ENCODE measurements around the gene CYP4F22. TPM values are rescaled to one million over a fixed set of nuclear protein-coding genes. Genes with fewer than 3 reads are reported as not detected.
A peak's percentile ranks its signal among the peaks of the same experiment; 100 is the strongest.

Gene CYP4F22
- total RNA-seq, 1 experiment from 2014 or later = not detected

DNA sequence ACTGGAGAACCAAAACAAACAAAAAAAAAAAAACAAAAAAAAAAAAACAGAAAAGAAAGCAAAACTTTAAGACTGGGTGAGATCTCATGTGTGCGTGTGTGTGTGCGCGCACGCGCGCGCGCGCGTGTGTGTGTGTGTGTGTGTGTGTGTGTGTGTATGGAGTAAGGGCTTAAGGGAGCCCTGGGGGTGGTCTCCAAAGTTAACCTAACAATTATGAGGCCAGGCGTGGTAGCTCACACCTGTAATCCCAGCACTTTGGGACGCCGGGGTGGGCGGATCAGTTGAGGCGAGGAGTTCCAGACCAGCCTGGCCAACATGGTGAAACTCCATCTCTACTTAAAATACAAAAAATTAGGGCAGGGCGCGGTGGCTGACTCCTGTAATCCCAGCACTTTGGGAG lies 46.7 kb downstream of the CYP4F22 start:
- H3K4me3 Mint-ChIP-seq (ENCODE audit: unreplicated experiment) = peak overlapping the region; percentile 85
- DNase-seq = no peak
- Histone ChIP-seq H3K9me3 (no peaks in the 10 kb centered on the region), H3K4me3 (ENCODE audit: low read depth, low read length) (no peak overlapping the region), H3K36me3 (ENCODE audit: control insufficient read depth, insufficient read depth, low read length) (no peaks in the 10 kb centered on the region), H3K4me1 (no peaks in the 10 kb centered on the region; the same call in 1 of the 2 replicates), H3K27me3 (replicated peaks; ENCODE audit: control insufficient read depth, insufficient read depth, low read length) (no peaks in the 10 kb centered on the region)
- no peaks in the 10 kb centered on the region for H3K36me3 Mint-ChIP-seq (ENCODE audit: insufficient read depth, unreplicated experiment)
- no TSS peak for BruUV-seq (replicated peaks)
- TF ChIP-seq CTCF (IDR thresholded peaks at IDR 0.05; ENCODE audit: insufficient read depth in 1 of 2, low read depth in 1 of 2, low read length in 1 of 2, severe bottlenecking in 1 of 2, unreplicated experiment in 1 of 2) = no peak
- no peaks in the 10 kb centered on the region for H3K9me3 Mint-ChIP-seq (ENCODE audit: unreplicated experiment)
- H3K27me3 Mint-ChIP-seq (ENCODE audit: insufficient read depth, unreplicated experiment) = no peaks in the 10 kb centered on the region
- ChIA-PET CTCF (interaction anchor here (0.6 to 1.6 kb wide), 9 partner anchors 64 to 1862 kb away, joined by 3 to 16 read pairs (median 4); partner anchors contain the start of gene AKAP8L), POLR2A (no interaction called here)
- H3K27ac Mint-ChIP-seq (ENCODE audit: unreplicated experiment) = no peak overlapping the region
- peaks cover 14% of the 10 kb centered on the region for H3K4me1 Mint-ChIP-seq (ENCODE audit: low read depth, unreplicated experiment)
- intact Hi-C loops (cut with micrococcal nuclease; ENCODE audit: unreplicated experiment) = loop anchor here (1.0 to 5.0 kb wide), 4 partner anchors 76 to 293 kb away; partner anchors contain the start of genes AKAP8 and PGLYRP2

DNA sequence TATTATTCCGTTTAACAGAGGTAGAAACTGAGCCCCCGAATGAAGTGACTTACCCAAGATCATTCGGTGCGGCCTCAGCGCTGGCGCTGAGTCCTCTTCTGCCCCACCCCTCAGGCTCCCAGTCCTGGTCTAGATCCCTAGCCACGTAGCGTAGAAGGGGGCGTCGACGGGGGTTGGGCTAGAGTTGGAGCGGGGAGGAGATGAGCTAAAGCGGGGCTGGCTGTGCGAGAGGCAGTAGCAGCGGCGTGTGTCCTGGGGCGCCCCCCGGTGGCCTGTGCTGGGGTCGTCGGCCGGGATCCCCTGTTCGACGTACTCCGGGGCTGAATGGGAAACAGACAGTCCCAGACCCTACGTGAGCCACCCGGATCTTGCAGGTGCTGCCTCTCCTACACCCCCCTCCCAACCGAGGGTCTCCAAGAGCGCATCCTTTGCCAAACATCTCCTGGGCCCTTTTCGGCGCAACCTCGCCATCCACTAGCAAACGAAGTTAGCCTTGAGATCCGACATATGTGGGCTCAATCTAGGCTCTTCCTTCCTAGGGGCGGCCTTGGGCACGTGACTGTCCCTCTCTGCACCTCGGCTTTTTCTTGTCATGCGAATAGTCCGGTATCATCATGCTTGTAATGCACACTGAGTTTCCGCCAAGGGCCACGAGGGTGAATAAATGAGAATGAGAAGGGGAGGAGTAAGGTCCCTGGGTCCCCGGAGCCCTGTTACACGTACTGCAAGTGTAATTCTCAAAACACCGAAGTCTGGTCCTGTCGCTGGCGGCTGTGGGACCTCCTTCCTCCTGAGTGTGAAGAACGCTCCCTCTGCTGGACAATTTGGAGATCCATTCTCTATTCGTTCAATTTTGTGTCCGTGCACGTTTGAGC lies 47.7 kb downstream of the CYP4F22 start:
- Histone ChIP-seq H3K36me3 (ENCODE audit: control insufficient read depth, insufficient read depth, low read length) (no peaks in the 10 kb centered on the region), H3K4me3 (ENCODE audit: low read depth, low read length) (peak overlapping the region; percentile 39), H3K4me1 (no peaks in the 10 kb centered on the region; the same call in 1 of the 2 replicates), H3K27me3 (replicated peaks; ENCODE audit: control insufficient read depth, insufficient read depth, low read length) (no peaks in the 10 kb centered on the region), H3K9me3 (no peaks in the 10 kb centered on the region)
- Mint-ChIP-seq H3K4me3 (ENCODE audit: unreplicated experiment) (peak overlapping the region; percentile 85), H3K27me3 (ENCODE audit: insufficient read depth, unreplicated experiment) (no peaks in the 10 kb centered on the region), H3K9me3 (ENCODE audit: unreplicated experiment) (no peaks in the 10 kb centered on the region), H3K36me3 (ENCODE audit: insufficient read depth, unreplicated experiment) (no peaks in the 10 kb centered on the region), H3K4me1 (ENCODE audit: low read depth, unreplicated experiment) (peaks cover 14% of the 10 kb centered on the region), H3K27ac (ENCODE audit: unreplicated experiment) (peak overlapping the region; percentile 84)
- peak; percentile 68 to 79 for TF ChIP-seq CTCF (IDR thresholded peaks at IDR 0.05; ENCODE audit: insufficient read depth in 1 of 2, low read depth in 1 of 2, low read length in 1 of 2, severe bottlenecking in 1 of 2, unreplicated experiment in 1 of 2)
- DNase-seq = peak; percentile 96
- ChIA-PET POLR2A (interaction anchor here (0.5 to 1.2 kb wide), 2 partner anchors 137 to 176 kb away, joined by 3 to 12 read pairs; partner anchors contain the start of genes AKAP8 and AKAP8L), CTCF (interaction anchor here (0.5 to 1.6 kb wide), 20 partner anchors 10 to 1896 kb away, joined by 3 to 61 read pairs (median 4); partner anchors contain the start of genes AKAP8 and AKAP8L)
- no TSS peak for BruUV-seq (replicated peaks)
- intact Hi-C loops (cut with micrococcal nuclease; ENCODE audit: unreplicated experiment) = loop anchor here (1.0 to 5.0 kb wide), 6 partner anchors 77 to 464 kb away; partner anchors contain the start of genes AKAP8 and PGLYRP2

GRCh38 chr19:15556634-15557181 lies 48.4 kb downstream of the CYP4F22 start:
- H3K27me3 ChIP-seq (replicated peaks; ENCODE audit: control insufficient read depth, insufficient read depth, low read length) = no peaks in the 10 kb centered on the region
- H3K4me3 Mint-ChIP-seq (ENCODE audit: unreplicated experiment) = peak overlapping the region; percentile 85
- no peaks in the 10 kb centered on the region for H3K36me3 Mint-ChIP-seq (ENCODE audit: insufficient read depth, unreplicated experiment)
- H3K4me3 ChIP-seq (ENCODE audit: low read depth, low read length) = no peak overlapping the region
- H3K9me3 Mint-ChIP-seq (ENCODE audit: unreplicated experiment) = no peaks in the 10 kb centered on the region
- no peaks in the 10 kb centered on the region for H3K36me3 ChIP-seq (ENCODE audit: control insufficient read depth, insufficient read depth, low read length)
- H3K9me3 ChIP-seq = no peaks in the 10 kb centered on the region
- no peaks in the 10 kb centered on the region for H3K27me3 Mint-ChIP-seq (ENCODE audit: insufficient read depth, unreplicated experiment)
- POLR2A ChIA-PET = no interaction called here
- H3K4me1 Mint-ChIP-seq (ENCODE audit: low read depth, unreplicated experiment) = peaks cover 14% of the 10 kb centered on the region
- no peak for TF ChIP-seq CTCF (IDR thresholded peaks at IDR 0.05; ENCODE audit: insufficient read depth in 1 of 2, low read depth in 1 of 2, low read length in 1 of 2, severe bottlenecking in 1 of 2, unreplicated experiment in 1 of 2)
- DNase-seq = no peak
- intact Hi-C loops (cut with micrococcal nuclease; ENCODE audit: unreplicated experiment) = loop anchor here (1.0 to 5.0 kb wide), 5 partner anchors 124 to 464 kb away; partner anchors contain the start of gene AKAP8
- CTCF ChIA-PET = no interaction called here
- no peak overlapping the region for H3K27ac Mint-ChIP-seq (ENCODE audit: unreplicated experiment)
- BruUV-seq (replicated peaks) = no TSS peak
- H3K4me1 ChIP-seq = no peaks in the 10 kb centered on the region; the same call in 1 of the 2 replicates
